ENCODE results near the gene LRCH1. TPM values are rescaled to one million over a fixed set of nuclear protein-coding genes. Genes with fewer than 3 reads are reported as not detected.

LRCH1 gene
- total and polyA plus RNA-seq, 2 experiments from 2014 or later, result 3.9 to 9.2 TPM

DNA sequence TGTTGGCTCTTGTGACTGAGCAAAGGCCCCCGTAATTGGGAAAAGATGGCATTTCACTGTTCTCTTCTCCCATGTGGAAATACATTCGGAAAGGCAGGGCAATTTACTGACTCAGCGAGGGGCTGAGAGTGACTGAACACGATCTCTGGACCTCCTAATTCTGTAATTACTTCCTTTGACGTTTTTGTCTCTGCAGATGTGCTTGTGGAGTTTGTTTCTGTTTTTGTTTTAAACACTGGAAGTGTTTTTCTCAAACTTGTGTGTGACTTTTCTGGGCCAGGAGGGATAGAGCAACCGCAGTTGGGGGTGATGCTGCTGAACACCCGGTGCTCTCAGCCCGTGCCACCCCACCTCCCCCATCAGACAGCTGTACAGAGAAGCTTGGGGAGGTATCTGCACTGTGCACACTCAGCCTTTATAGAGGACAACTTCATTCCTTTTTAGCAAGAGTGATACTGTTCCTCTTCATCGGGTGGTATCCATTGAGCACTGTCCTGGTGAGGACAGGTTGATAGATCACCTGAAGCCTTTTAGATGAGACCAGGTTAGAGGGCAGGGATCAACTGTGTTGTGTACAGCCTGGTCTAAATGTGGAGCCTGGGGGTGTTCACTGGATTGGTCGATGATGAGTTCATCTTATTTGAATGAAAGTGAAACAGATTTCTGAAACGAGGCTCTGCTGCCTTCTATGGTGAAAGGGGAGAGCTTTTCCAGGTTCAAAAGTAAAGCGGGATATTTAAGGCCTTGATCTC is 126.6 kb downstream of the LRCH1 start:
- Mint-ChIP-seq H3K4me3 (no peak overlapping the region), H3K27me3 (ENCODE audit: insufficient read depth, low read depth, poor library complexity) (no peaks in the 10 kb centered on the region), H3K4me1 (peaks cover 10% of the 10 kb centered on the region; the same call in 2 of the 3 replicates), H3K9me3 (no peaks in the 10 kb centered on the region), H3K36me3 (ENCODE audit: low read depth) (no peaks in the 10 kb centered on the region), H3K27ac (no peak overlapping the region)
- DNase-seq (ENCODE audit: low spot score) (no peak), ATAC-seq (no peak)
- Histone ChIP-seq H4K20me1 (replicated peaks; ENCODE audit: insufficient read depth) (no peaks in the 10 kb centered on the region; the same call in 1 of the 2 replicates), H3F3A (replicated peaks; ENCODE audit: low read depth) (no peaks in the 10 kb centered on the region), H3K4me3 (no peak overlapping the region), H3K27me3 (ENCODE audit: insufficient read depth) (no peaks in the 10 kb centered on the region), H3K79me2 (replicated peaks; ENCODE audit: insufficient read depth) (peaks cover 6% of the 10 kb centered on the region; the same call in 1 of the 2 replicates), H3K36me3 (ENCODE audit: insufficient read depth) (no peaks in the 10 kb centered on the region), H3K4me1 (ENCODE audit: insufficient read depth) (peaks cover 11% of the 10 kb centered on the region; the same call in 1 of the 2 replicates), H3K4me2 (no peak overlapping the region), H2AFZ (no peak overlapping the region), H3K27ac (ENCODE audit: low read depth) (no peak overlapping the region), H3K9me2 (ENCODE audit: insufficient read depth) (no peaks in the 10 kb centered on the region)
- no peak for TF ChIP-seq NANOG (IDR thresholded peaks at IDR 0.05; ENCODE audit: borderline replicate concordance)
- TF ChIP-seq POLR2AphosphoS5 (IDR thresholded peaks at IDR 0.05; ENCODE audit: low read depth), result no peak
- no peak for TF ChIP-seq STAT1 (IDR thresholded peaks at IDR 0.05; ENCODE audit: unreplicated experiment)
- no peak for TF ChIP-seq EZH2 (IDR thresholded peaks at IDR 0.05; ENCODE audit: low read depth, unreplicated experiment)
- TF ChIP-seq ZNF331 (CRISPR knock-in tag; IDR thresholded peaks at IDR 0.05; ENCODE audit: low read depth), result no peak
- no peak for TF ChIP-seq ZNF114 (CRISPR knock-in tag; IDR thresholded peaks at IDR 0.05)
- TF ChIP-seq EZH2phosphoT487 (IDR thresholded peaks at IDR 0.05; ENCODE audit: unreplicated experiment), result no peak
- TF ChIP-seq, protein P1, sequence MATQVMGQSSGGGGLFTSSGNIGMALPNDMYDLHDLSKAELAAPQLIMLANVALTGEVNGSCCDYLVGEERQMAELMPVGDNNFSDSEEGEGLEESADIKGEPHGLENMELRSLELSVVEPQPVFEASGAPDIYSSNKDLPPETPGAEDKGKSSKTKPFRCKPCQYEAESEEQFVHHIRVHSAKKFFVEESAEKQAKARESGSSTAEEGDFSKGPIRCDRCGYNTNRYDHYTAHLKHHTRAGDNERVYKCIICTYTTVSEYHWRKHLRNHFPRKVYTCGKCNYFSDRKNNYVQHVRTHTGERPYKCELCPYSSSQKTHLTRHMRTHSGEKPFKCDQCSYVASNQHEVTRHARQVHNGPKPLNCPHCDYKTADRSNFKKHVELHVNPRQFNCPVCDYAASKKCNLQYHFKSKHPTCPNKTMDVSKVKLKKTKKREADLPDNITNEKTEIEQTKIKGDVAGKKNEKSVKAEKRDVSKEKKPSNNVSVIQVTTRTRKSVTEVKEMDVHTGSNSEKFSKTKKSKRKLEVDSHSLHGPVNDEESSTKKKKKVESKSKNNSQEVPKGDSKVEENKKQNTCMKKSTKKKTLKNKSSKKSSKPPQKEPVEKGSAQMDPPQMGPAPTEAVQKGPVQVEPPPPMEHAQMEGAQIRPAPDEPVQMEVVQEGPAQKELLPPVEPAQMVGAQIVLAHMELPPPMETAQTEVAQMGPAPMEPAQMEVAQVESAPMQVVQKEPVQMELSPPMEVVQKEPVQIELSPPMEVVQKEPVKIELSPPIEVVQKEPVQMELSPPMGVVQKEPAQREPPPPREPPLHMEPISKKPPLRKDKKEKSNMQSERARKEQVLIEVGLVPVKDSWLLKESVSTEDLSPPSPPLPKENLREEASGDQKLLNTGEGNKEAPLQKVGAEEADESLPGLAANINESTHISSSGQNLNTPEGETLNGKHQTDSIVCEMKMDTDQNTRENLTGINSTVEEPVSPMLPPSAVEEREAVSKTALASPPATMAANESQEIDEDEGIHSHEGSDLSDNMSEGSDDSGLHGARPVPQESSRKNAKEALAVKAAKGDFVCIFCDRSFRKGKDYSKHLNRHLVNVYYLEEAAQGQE (IDR thresholded peaks at IDR 0.05; ENCODE audit: unreplicated experiment), result no peak
- TF ChIP-seq, protein P2, sequence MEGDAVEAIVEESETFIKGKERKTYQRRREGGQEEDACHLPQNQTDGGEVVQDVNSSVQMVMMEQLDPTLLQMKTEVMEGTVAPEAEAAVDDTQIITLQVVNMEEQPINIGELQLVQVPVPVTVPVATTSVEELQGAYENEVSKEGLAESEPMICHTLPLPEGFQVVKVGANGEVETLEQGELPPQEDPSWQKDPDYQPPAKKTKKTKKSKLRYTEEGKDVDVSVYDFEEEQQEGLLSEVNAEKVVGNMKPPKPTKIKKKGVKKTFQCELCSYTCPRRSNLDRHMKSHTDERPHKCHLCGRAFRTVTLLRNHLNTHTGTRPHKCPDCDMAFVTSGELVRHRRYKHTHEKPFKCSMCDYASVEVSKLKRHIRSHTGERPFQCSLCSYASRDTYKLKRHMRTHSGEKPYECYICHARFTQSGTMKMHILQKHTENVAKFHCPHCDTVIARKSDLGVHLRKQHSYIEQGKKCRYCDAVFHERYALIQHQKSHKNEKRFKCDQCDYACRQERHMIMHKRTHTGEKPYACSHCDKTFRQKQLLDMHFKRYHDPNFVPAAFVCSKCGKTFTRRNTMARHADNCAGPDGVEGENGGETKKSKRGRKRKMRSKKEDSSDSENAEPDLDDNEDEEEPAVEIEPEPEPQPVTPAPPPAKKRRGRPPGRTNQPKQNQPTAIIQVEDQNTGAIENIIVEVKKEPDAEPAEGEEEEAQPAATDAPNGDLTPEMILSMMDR (conservative IDR thresholded peaks at IDR 0.05; ENCODE audit: low read depth in 2 of 2), result no peak
- TF ChIP-seq ETS1 (IDR thresholded peaks at IDR 0.05), result no peak
- TF ChIP-seq JUNB (IDR thresholded peaks at IDR 0.05; ENCODE audit: unreplicated experiment), result no peak
- no peak for TF ChIP-seq CREB1 (CRISPR knock-in tag; IDR thresholded peaks at IDR 0.05; ENCODE audit: low read depth)
- TF ChIP-seq, protein P3, sequence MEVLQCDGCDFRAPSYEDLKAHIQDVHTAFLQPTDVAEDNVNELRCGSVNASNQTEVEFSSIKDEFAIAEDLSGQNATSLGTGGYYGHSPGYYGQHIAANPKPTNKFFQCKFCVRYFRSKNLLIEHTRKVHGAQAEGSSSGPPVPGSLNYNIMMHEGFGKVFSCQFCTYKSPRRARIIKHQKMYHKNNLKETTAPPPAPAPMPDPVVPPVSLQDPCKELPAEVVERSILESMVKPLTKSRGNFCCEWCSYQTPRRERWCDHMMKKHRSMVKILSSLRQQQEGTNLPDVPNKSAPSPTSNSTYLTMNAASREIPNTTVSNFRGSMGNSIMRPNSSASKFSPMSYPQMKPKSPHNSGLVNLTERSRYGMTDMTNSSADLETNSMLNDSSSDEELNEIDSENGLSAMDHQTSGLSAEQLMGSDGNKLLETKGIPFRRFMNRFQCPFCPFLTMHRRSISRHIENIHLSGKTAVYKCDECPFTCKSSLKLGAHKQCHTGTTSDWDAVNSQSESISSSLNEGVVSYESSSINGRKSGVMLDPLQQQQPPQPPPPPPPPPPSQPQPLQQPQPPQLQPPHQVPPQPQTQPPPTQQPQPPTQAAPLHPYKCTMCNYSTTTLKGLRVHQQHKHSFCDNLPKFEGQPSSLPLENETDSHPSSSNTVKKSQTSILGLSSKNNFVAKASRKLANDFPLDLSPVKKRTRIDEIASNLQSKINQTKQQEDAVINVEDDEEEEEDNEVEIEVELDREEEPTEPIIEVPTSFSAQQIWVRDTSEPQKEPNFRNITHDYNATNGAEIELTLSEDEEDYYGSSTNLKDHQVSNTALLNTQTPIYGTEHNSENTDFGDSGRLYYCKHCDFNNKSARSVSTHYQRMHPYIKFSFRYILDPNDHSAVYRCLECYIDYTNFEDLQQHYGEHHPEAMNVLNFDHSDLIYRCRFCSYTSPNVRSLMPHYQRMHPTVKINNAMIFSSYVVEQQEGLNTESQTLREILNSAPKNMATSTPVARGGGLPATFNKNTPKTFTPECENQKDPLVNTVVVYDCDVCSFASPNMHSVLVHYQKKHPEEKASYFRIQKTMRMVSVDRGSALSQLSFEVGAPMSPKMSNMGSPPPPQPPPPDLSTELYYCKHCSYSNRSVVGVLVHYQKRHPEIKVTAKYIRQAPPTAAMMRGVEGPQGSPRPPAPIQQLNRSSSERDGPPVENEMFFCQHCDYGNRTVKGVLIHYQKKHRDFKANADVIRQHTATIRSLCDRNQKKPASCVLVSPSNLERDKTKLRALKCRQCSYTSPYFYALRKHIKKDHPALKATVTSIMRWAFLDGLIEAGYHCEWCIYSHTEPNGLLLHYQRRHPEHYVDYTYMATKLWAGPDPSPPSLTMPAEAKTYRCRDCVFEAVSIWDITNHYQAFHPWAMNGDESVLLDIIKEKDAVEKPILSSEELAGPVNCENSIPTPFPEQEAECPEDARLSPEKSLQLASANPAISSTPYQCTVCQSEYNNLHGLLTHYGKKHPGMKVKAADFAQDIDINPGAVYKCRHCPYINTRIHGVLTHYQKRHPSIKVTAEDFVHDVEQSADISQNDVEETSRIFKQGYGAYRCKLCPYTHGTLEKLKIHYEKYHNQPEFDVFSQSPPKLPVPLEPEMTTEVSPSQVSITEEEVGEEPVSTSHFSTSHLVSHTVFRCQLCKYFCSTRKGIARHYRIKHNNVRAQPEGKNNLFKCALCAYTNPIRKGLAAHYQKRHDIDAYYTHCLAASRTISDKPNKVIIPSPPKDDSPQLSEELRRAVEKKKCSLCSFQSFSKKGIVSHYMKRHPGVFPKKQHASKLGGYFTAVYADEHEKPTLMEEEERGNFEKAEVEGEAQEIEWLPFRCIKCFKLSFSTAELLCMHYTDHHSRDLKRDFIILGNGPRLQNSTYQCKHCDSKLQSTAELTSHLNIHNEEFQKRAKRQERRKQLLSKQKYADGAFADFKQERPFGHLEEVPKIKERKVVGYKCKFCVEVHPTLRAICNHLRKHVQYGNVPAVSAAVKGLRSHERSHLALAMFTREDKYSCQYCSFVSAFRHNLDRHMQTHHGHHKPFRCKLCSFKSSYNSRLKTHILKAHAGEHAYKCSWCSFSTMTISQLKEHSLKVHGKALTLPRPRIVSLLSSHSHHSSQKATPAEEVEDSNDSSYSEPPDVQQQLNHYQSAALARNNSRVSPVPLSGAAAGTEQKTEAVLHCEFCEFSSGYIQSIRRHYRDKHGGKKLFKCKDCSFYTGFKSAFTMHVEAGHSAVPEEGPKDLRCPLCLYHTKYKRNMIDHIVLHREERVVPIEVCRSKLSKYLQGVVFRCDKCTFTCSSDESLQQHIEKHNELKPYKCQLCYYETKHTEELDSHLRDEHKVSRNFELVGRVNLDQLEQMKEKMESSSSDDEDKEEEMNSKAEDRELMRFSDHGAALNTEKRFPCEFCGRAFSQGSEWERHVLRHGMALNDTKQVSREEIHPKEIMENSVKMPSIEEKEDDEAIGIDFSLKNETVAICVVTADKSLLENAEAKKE (CRISPR knock-in tag; IDR thresholded peaks at IDR 0.05), result no peak
